Endothelial cell of umbilical vein (primary cell): Measurements from ENCODE around the gene TMEM267. TPM values are rescaled to one million over a fixed set of nuclear protein-coding genes. Genes with fewer than 3 reads are reported as not detected.

Experiments used
- BruUV-seq: library from RNA; stranded (reverse); fragments of 400-500 nt; replicated peaks from 2 replicates; lab custom pipeline; 2021; lab: Mats Ljungman, UMichigan
- CTCF ChIA-PET: fragments of 300-600, 350-600 bp; sonication (Branson Sonifier 250); formaldehyde crosslinking; loops from one replicate; lab custom pipeline; 2021; ENCODE audit warnings: antibody characterized with exemption, inconsistent platforms; lab: Charles Lee
- POLR2A ChIA-PET: fragments of 300-600, 350-600 bp; sonication (Branson Sonifier 250); formaldehyde crosslinking; loops from one replicate; lab custom pipeline; 2021; ENCODE audit warnings: antibody characterized with exemption, inconsistent platforms; lab: Charles Lee
- DNase-seq: peaks from one replicate; pipeline ENCODE4 v3.0.0-alpha.2; 2011; ENCODE audit warnings: low read depth, low spot score
- FAIRE-seq: peaks from 2 replicates; lab custom pipeline; 2011; peaks lifted over from hg19 to GRCh38; lab: Jason Lieb, UNC
- H2AFZ ChIP-seq: 2 replicates; pipeline ENCODE4 v1.6.0; 2012; ENCODE audit warnings: low read depth, low read length, control low read depth, inconsistent platforms
- H3K27ac ChIP-seq: 2 replicates; pipeline ENCODE4 v1.5.1; 2011; ENCODE audit warnings: low read depth, mild to moderate bottlenecking, control low read depth, low read length, moderate library complexity; ENCODE audit not compliant: insufficient read depth
- H3K27me3 ChIP-seq, 2 experiments: 2 replicates each; pipeline versions ENCODE4 v1.6.0 to v1.6.1; 2011; ENCODE audit warnings: low read length in 2 of 2, mixed read lengths in 1 of 2; ENCODE audit not compliant: control insufficient read depth in 2 of 2, insufficient read depth in 2 of 2
- H3K36me3 ChIP-seq, 2 experiments: 2 replicates in 1 of 2; 3 replicates in 1 of 2; pipeline ENCODE4 v1.5.1; 2011; ENCODE audit warnings: low read length in 2 of 2, mild to moderate bottlenecking in 1 of 2, moderate library complexity in 1 of 2; ENCODE audit not compliant: control insufficient read depth in 2 of 2, insufficient read depth in 2 of 2; ENCODE audit errors: extremely low read depth in 1 of 2
- H3K4me1 ChIP-seq: 3 replicates; pipeline ENCODE4 v1.5.1; 2011; ENCODE audit warnings: mild to moderate bottlenecking, low read length; ENCODE audit not compliant: control insufficient read depth, insufficient read depth; ENCODE audit errors: extremely low read depth
- H3K4me2 ChIP-seq: 2 replicates; pipeline ENCODE4 v1.6.1; 2011; ENCODE audit warnings: low read length, control low read depth, mixed read lengths; ENCODE audit not compliant: insufficient read depth
- H3K4me3 ChIP-seq, 3 experiments: fragments of 200-600 bp in 1 of 3; sonication (generic), shearing (Covaris generic) in 1 of 3; replicated peaks in 1 of 3; 2 replicates each; pipeline ENCODE4 v1.5.1; 2011 to 2016; ENCODE audit warnings: control low read depth in 3 of 3, low read length in 3 of 3, mild to moderate bottlenecking in 2 of 3, inconsistent platforms in 1 of 3, low read depth in 1 of 3, moderate library complexity in 1 of 3; ENCODE audit not compliant: insufficient read depth in 1 of 3
- H3K79me2 ChIP-seq: 2 replicates; pipeline ENCODE4 v1.6.0; 2012; ENCODE audit warnings: low read length, inconsistent platforms; ENCODE audit not compliant: control insufficient read depth, insufficient read depth
- H3K9ac ChIP-seq: replicated peaks from 2 replicates; pipeline ENCODE3; 2011; ENCODE audit warnings: low read length, control low read depth; ENCODE audit not compliant: insufficient read depth; ENCODE audit errors: extremely low read depth
- H3K9me1 ChIP-seq: replicated peaks from 3 replicates; pipeline ENCODE4 v1.6.0; 2011; ENCODE audit warnings: mild to moderate bottlenecking, low read length; ENCODE audit not compliant: control insufficient read depth, insufficient read depth; ENCODE audit errors: extremely low read depth
- H3K9me3 ChIP-seq: replicated peaks from 2 replicates; pipeline ENCODE4 v1.5.1; 2012; ENCODE audit warnings: low read length, inconsistent platforms; ENCODE audit not compliant: control insufficient read depth, insufficient read depth
- H4K20me1 ChIP-seq: replicated peaks from 2 replicates; pipeline ENCODE3; 2011; ENCODE audit warnings: mild to moderate bottlenecking, low read length; ENCODE audit not compliant: control insufficient read depth, insufficient read depth; ENCODE audit errors: extremely low read depth
- CTCF ChIP-seq, 2 donors: IDR thresholded peaks; 1 replicate in 1 of 2; 2 replicates in 1 of 2; pipeline ENCODE4 v1.5.1; 2011; ENCODE audit warnings: low read length in 2 of 2, mild to moderate bottlenecking in 2 of 2, moderate library complexity in 2 of 2, control low read depth in 1 of 2, inconsistent platforms in 1 of 2, low read depth in 1 of 2; ENCODE audit not compliant: insufficient read depth in 1 of 2; ENCODE audit errors: extremely low read depth in 1 of 2
- EZH2 ChIP-seq: IDR thresholded peaks from 2 replicates; pipeline ENCODE4 v1.6.1; 2012; ENCODE audit warnings: borderline replicate concordance, low read depth, mild to moderate bottlenecking, moderate library complexity, low read length, inconsistent platforms; ENCODE audit not compliant: severe bottlenecking
- JUN ChIP-seq: IDR thresholded peaks from 2 replicates; pipeline ENCODE4 v1.6.1; 2011; ENCODE audit warnings: borderline replicate concordance, low read depth; ENCODE audit not compliant: insufficient read length, insufficient read depth
- MAX ChIP-seq: IDR thresholded peaks from 2 replicates; pipeline ENCODE4 v1.6.1; 2011; ENCODE audit not compliant: insufficient read depth, insufficient read length
- MYC ChIP-seq: IDR thresholded peaks from one replicate; pipeline ENCODE4 v1.6.1; 2011; ENCODE audit warnings: mild to moderate bottlenecking, low read depth, low read length
- POLR2AphosphoS5 ChIP-seq: IDR thresholded peaks from 2 replicates; pipeline ENCODE4 v1.6.1; 2012; ENCODE audit warnings: low read depth, mild to moderate bottlenecking, control low read depth, low read length, moderate library complexity; ENCODE audit not compliant: insufficient read depth
- dilution Hi-C: fragments of 300-500 bp; cut with MboI; formaldehyde crosslinking; loops from one replicate; pipeline ENCODE4 v1.15.0; 2019; ENCODE audit warnings: low sequenced_read_pairs; ENCODE audit not compliant: extremely low pct_ligation_motif_present
- intact Hi-C: fragments of 100-400 bp; cut with micrococcal nuclease; formaldehyde crosslinking; loops from one replicate; pipeline ENCODE4 v1.10.0; 2022
- polyA plus RNA-seq, 4 experiments: library from polyadenylated mRNA; depleted of rRNA in 3 of 4; stranded (reverse) in 3 of 4; unstranded in 1 of 4; fragments of >200 nt; gene quantifications; 2 replicates each; pipeline versions ENCODE4 v1.2.1 to v1.2.3, GENCODE V29; 2011 to 2012; ENCODE audit warnings: missing spikeins in 1 of 4
- total RNA-seq: library from RNA; stranded (reverse); gene quantifications from 2 replicates; pipeline ENCODE4 v1.2.3, GENCODE V29; 2021

The TMEM267 gene
- total and polyA plus RNA-seq, 2 donors (not counting 3 experiments of a cell fraction or from before 2014, with no cell fraction given) = 5.4 to 8.6 TPM

GRCh38 chr5:43485406-43485805, 1.7 kb upstream of the TMEM267 start:
- POLR2A ChIA-PET = interaction anchor here (0.7 kb wide), 1 partner anchor 330 kb away, joined by 4 read pairs; no protein-coding TSS in a partner anchor
- DNase-seq = no peak
- H2AFZ ChIP-seq = no peak overlapping the region

More at GRCh38 chr5:43485406-43485805, 1.7 kb upstream of the TMEM267 start:
- Histone ChIP-seq H3K79me2 (peaks cover 12% of the 10 kb centered on the region), H3K27me3 (no peaks in the 10 kb centered on the region), H3K9ac (no peak overlapping the region), H3K4me2 (no peak overlapping the region), H3K27ac (no peak overlapping the region), H3K36me3 (no peaks in the 10 kb centered on the region), H4K20me1 (no peaks in the 10 kb centered on the region), H3K9me1 (no peaks in the 10 kb centered on the region), H3K4me1 (peaks cover 14% of the 10 kb centered on the region), H3K9me3 (no peaks in the 10 kb centered on the region), H3K4me3 (no peak overlapping the region)
- no peak for FAIRE-seq
- BruUV-seq = no TSS peak
- TF ChIP-seq MAX (no peak), POLR2AphosphoS5 (no peak), MYC (no peak), CTCF (IDR thresholded peaks at IDR 0.05; ENCODE audit: extremely low read depth in 1 of 2, insufficient read depth in 1 of 2, low read depth in 1 of 2, low read length in 2 of 2) (no peak), EZH2 (no peak), JUN (no peak)
- intact Hi-C loops (loop anchor here (2.0 to 10.0 kb wide), 3 partner anchors 97 to 1561 kb away; partner anchors contain the start of gene FBXO4), dilution Hi-C loops (no loop called here)
- CTCF ChIA-PET = interaction anchor here (0.7 to 2.6 kb wide), 8 partner anchors 14 to 364 kb away, joined by 3 to 54 read pairs (median 7); partner anchors contain the start of gene NNT
